H9 (cell line): ENCODE measurements around the gene SNRPA1. TPM values are rescaled to one million over a fixed set of nuclear protein-coding genes. Genes with fewer than 3 reads are reported as not detected.

Experiments used
- DNase-seq: peaks from one replicate; pipeline ENCODE4 v3.0.0-alpha.2; 2017
- H2AFZ ChIP-seq: one replicate; pipeline ENCODE4 v1.6.1; 2013; ENCODE audit warnings: mild to moderate bottlenecking, low read length, control low read depth, moderate library complexity
- H2AK5ac ChIP-seq: 2 replicates; pipeline ENCODE4 v1.6.1; 2013; ENCODE audit warnings: low read length, control low read depth, mixed read lengths; ENCODE audit not compliant: insufficient read length
- H2BK120ac ChIP-seq: one replicate; pipeline ENCODE4 v1.6.1; 2013; ENCODE audit warnings: low read depth, mild to moderate bottlenecking, low read length, control low read depth, inconsistent platforms; ENCODE audit not compliant: poor library complexity, severe bottlenecking
- H2BK12ac ChIP-seq: 2 replicates; pipeline ENCODE4 v1.6.1; 2013; ENCODE audit warnings: low read length, control low read depth, mixed read lengths, low read depth; ENCODE audit not compliant: insufficient read length
- H2BK15ac ChIP-seq: 2 replicates; pipeline ENCODE4 v1.6.1; 2013; ENCODE audit warnings: low read depth, low read length, control low read depth
- H2BK20ac ChIP-seq: one replicate; pipeline ENCODE4 v1.6.1; 2013; ENCODE audit warnings: low read depth, mild to moderate bottlenecking, low read length, control low read depth, inconsistent platforms; ENCODE audit not compliant: poor library complexity, severe bottlenecking
- H2BK5ac ChIP-seq: 2 replicates; pipeline ENCODE4 v1.6.1; 2013; ENCODE audit warnings: low read length, control low read depth, mixed read lengths; ENCODE audit not compliant: insufficient read length
- H3K14ac ChIP-seq: 2 replicates; pipeline ENCODE4 v1.6.1; 2013; ENCODE audit warnings: low read length, control low read depth; ENCODE audit not compliant: insufficient read depth
- H3K18ac ChIP-seq: 2 replicates; pipeline ENCODE4 v1.6.1; 2013; ENCODE audit warnings: low read depth, mild to moderate bottlenecking, mixed read lengths, low read length, control low read depth; ENCODE audit not compliant: insufficient read length
- H3K23ac ChIP-seq: 2 replicates; pipeline ENCODE4 v1.6.1; 2013; ENCODE audit warnings: low read length, control low read depth, mixed read lengths, low read depth; ENCODE audit not compliant: insufficient read length
- H3K23me2 ChIP-seq: 2 replicates; pipeline ENCODE4 v1.6.1; 2013; ENCODE audit warnings: low read depth, mild to moderate bottlenecking, mixed read lengths, low read length, control low read depth; ENCODE audit not compliant: insufficient read length, poor library complexity, severe bottlenecking
- H3K27ac ChIP-seq: 2 replicates; pipeline ENCODE4 v1.5.1; 2013; ENCODE audit warnings: low read length, control low read depth, mixed read lengths, low read depth; ENCODE audit not compliant: insufficient read length
- H3K27me3 ChIP-seq: 2 replicates; pipeline ENCODE4 v1.6.1; 2013; ENCODE audit warnings: low read length, control low read depth, inconsistent platforms; ENCODE audit not compliant: insufficient read depth
- H3K4ac ChIP-seq: 2 replicates; pipeline ENCODE4 v1.6.1; 2013; ENCODE audit warnings: low read depth, mild to moderate bottlenecking, control low read depth, inconsistent platforms, low read length, moderate library complexity
- H3K4me1 ChIP-seq: 2 replicates; pipeline ENCODE4 v1.6.1; 2013; ENCODE audit warnings: low read length, control low read depth, inconsistent platforms; ENCODE audit not compliant: insufficient read depth
- H3K4me2 ChIP-seq: 2 replicates; pipeline ENCODE4 v1.6.1; 2013; ENCODE audit warnings: low read length, control low read depth, mixed read lengths; ENCODE audit not compliant: insufficient read length, insufficient read depth
- H3K56ac ChIP-seq: 2 replicates; pipeline ENCODE4 v1.6.1; 2013; ENCODE audit warnings: low read depth, mild to moderate bottlenecking, mixed read lengths, low read length, control low read depth; ENCODE audit not compliant: insufficient read length
- H3K79me1 ChIP-seq: 2 replicates; pipeline ENCODE4 v1.6.1; 2013; ENCODE audit warnings: low read depth, mild to moderate bottlenecking, moderate library complexity, low read length, control low read depth, inconsistent platforms; ENCODE audit not compliant: insufficient read depth, poor library complexity, severe bottlenecking
- H3K79me2 ChIP-seq: 2 replicates; pipeline ENCODE4 v1.6.1; 2013; ENCODE audit warnings: low read length, control low read depth, inconsistent platforms; ENCODE audit not compliant: insufficient read depth
- H3K9ac ChIP-seq: 2 replicates; pipeline ENCODE4 v1.6.1; 2013; ENCODE audit warnings: low read length, control low read depth, mixed read lengths; ENCODE audit not compliant: insufficient read length; ENCODE audit errors: extremely low read depth
- H3K9me3 ChIP-seq: one replicate; pipeline ENCODE4 v1.6.1; 2013; ENCODE audit warnings: low read depth, low read length, inconsistent platforms; ENCODE audit not compliant: control insufficient read depth
- H3T11ph ChIP-seq: one replicate; pipeline ENCODE4 v1.6.1; 2013; ENCODE audit warnings: mild to moderate bottlenecking, low read length, control low read depth, inconsistent platforms
- H4K20me1 ChIP-seq: one replicate; pipeline ENCODE4 v1.6.1; 2013; ENCODE audit not compliant: control insufficient read depth, insufficient read length, insufficient read depth
- H4K5ac ChIP-seq: 2 replicates; pipeline ENCODE4 v1.6.1; 2013; ENCODE audit warnings: low read depth, mild to moderate bottlenecking, mixed read lengths, low read length, control low read depth; ENCODE audit not compliant: insufficient read length
- H4K8ac ChIP-seq: replicated peaks from 2 replicates; pipeline ENCODE4 v1.6.1; 2013; ENCODE audit warnings: low read length, control low read depth, mixed read lengths, low read depth; ENCODE audit not compliant: insufficient read length
- H4K91ac ChIP-seq: 2 replicates; pipeline ENCODE4 v1.6.1; 2013; ENCODE audit warnings: low read depth, mild to moderate bottlenecking, moderate library complexity, mixed read lengths, low read length, control low read depth; ENCODE audit not compliant: insufficient read length
- H3K27ac Mint-ChIP-seq, 3 experiments: 2 replicates in 2 of 3; 3 replicates in 1 of 3; pipeline ENCODE4 v1.8.0; 2020 to 2021; ENCODE audit warnings: mixed read lengths in 3 of 3, mild to moderate bottlenecking in 1 of 3, moderate library complexity in 1 of 3
- H3K27me3 Mint-ChIP-seq: 2 replicates; pipeline ENCODE4 v1.8.0; 2021; ENCODE audit warnings: low read depth, mild to moderate bottlenecking, moderate library complexity, mixed read lengths
- H3K36me3 Mint-ChIP-seq, 3 experiments: 2 replicates in 2 of 3; 3 replicates in 1 of 3; pipeline ENCODE4 v1.8.0; 2020 to 2021; ENCODE audit warnings: low read depth in 3 of 3, mixed read lengths in 3 of 3; ENCODE audit not compliant: insufficient read depth in 1 of 3
- H3K4me1 Mint-ChIP-seq, 2 experiments: 2 replicates each; pipeline ENCODE4 v1.8.0; 2020; ENCODE audit warnings: mixed read lengths in 2 of 2
- H3K4me3 Mint-ChIP-seq, 2 experiments: 2 replicates in 1 of 2; 3 replicates in 1 of 2; pipeline ENCODE4 v1.8.0; 2020 to 2021; ENCODE audit warnings: mild to moderate bottlenecking in 2 of 2, mixed read lengths in 2 of 2, moderate library complexity in 1 of 2
- H3K9me3 Mint-ChIP-seq, 2 experiments: 2 replicates in 1 of 2; 3 replicates in 1 of 2; pipeline ENCODE4 v1.8.0; 2020; ENCODE audit warnings: mild to moderate bottlenecking in 2 of 2, mixed read lengths in 2 of 2, moderate library complexity in 1 of 2
- CTCF ChIP-seq: fragments of 200-600 bp; sonication (generic); conservative IDR thresholded peaks from 3 replicates; pipeline ENCODE4 v1.8.0; 2021; ENCODE audit warnings: antibody characterized with exemption, mild to moderate bottlenecking
- WGBS: extraction: QIAGEN DNeasy Blood & Tissue Kit; methylation state at CpG from one replicate; pipeline ENCODE4 v1.1.7; 2013; ENCODE audit warnings: missing lambda C conversion rate, low lambda C conversion rate, mixed read lengths; ENCODE audit not compliant: insufficient read length; ENCODE audit errors: extremely low coverage; 5-methylcytosine and 5-hydroxymethylcytosine counted together
- total RNA-seq: library from RNA; stranded (reverse); gene quantifications from 2 replicates; pipeline ENCODE4 v1.2.1, GENCODE V29; 2021

The SNRPA1 gene
- total RNA-seq, 1 experiment from 2014 or later, result 145 TPM

- Histone ChIP-seq H2BK15ac (no peak overlapping the region), H3K9ac (no peak overlapping the region), H4K20me1 (no peaks in the 10 kb centered on the region), H3K79me1 (no peaks in the 10 kb centered on the region), H2AK5ac (no peak overlapping the region), H3K23ac (no peak overlapping the region), H3K27ac (no peak overlapping the region), H3K79me2 (peaks cover 58% of the 10 kb centered on the region; the same call in 1 of the 2 replicates), H3K9me3 (no peaks in the 10 kb centered on the region), H3K18ac (no peak overlapping the region), H3K4ac (no peak overlapping the region), H3K4me2 (no peak overlapping the region), H3T11ph (no peak overlapping the region), H2BK20ac (no peak overlapping the region), H2AFZ (no peak overlapping the region), H2BK120ac (no peak overlapping the region), H3K27me3 (no peaks in the 10 kb centered on the region), H4K91ac (no peak overlapping the region), H3K56ac (no peak overlapping the region), H2BK12ac (no peak overlapping the region), H3K4me1 (no peaks in the 10 kb centered on the region), H4K5ac (no peak overlapping the region), H3K14ac (no peak overlapping the region), H2BK5ac (no peak overlapping the region), H4K8ac (no peak overlapping the region), H3K23me2 (no peaks in the 10 kb centered on the region)
- Mint-ChIP-seq H3K9me3 (no peaks in the 10 kb centered on the region), H3K27me3 (no peaks in the 10 kb centered on the region), H3K27ac (peak overlapping the region in 2 of 3 experiments; percentile 27 to 60; a peak in 2 of 7 replicates), H3K4me3 (no peak overlapping the region), H3K36me3 (peaks cover 34 to 42% (median 40%) of the 10 kb centered on the region in 3 experiments), H3K4me1 (peaks cover 14 to 15% of the 10 kb centered on the region in 2 experiments)
- no peak for DNase-seq
- no CpG with 5 or more reads among the region's 5 CpGs for WGBS
- no peak for TF ChIP-seq CTCF
These were observed 61.3 kb downstream of the SNRPA1 start for GRCh38 chr15:101233651-101234280.
